K562 (cell line): Measurements from ENCODE around the gene NKAIN4. TPM values are rescaled to one million over a fixed set of nuclear protein-coding genes. Genes with fewer than 3 reads are reported as not detected.
A peak's percentile ranks its signal among the peaks of the same experiment; 100 is the strongest.

Experiments used
- ATAC-seq: fragments of 200-7000 bp; cut with Tn5 transposase; 3 replicates; pipeline ENCODE4 v1.9.1; 2020; ENCODE audit warnings: moderate library complexity
- BruUV-seq: library from RNA; stranded (reverse); fragments of 400-500 nt; replicated peaks from 2 replicates; lab custom pipeline; 2021; lab: Mats Ljungman, UMichigan
- CTCF ChIA-PET: fragments of 300-600 bp; formaldehyde crosslinking; extraction: SDS; loops from one replicate; lab custom pipeline; 2021; ENCODE audit warnings: low intra/inter-chr PET ratio; lab: Yijun Ruan, JAX
- POLR2A ChIA-PET: fragments of 300-600, 350-650 bp; sonication (Branson Sonifier 250); formaldehyde crosslinking; extraction: SDS; loops from one replicate; lab custom pipeline; 2021; ENCODE audit warnings: antibody characterized with exemption, inconsistent platforms; lab: Yijun Ruan, JAX
- DNase-seq, 4 experiments: peaks; one replicate each; pipeline versions ENCODE4 v3.0.0 to v3.0.0-alpha.2; 2011 to 2018; ENCODE audit warnings: low spot score in 3 of 4, mixed read lengths in 3 of 4; ENCODE audit errors: extremely low read depth in 1 of 4
- FAIRE-seq: peaks from 2 replicates; lab custom pipeline; 2011; peaks lifted over from hg19 to GRCh38; lab: Jason Lieb, UNC
- H2AFZ ChIP-seq: 2 replicates; pipeline ENCODE4 v1.6.0; 2011; ENCODE audit warnings: low read depth, low read length, control low read depth, inconsistent platforms
- H3K27ac ChIP-seq: fragments of 200-600 bp; 3 replicates; pipeline ENCODE4 v1.8.0; 2011; ENCODE audit warnings: low read depth, mild to moderate bottlenecking, control low read depth, inconsistent platforms, low read length, moderate library complexity, mixed read lengths; ENCODE audit errors: extremely low read depth
- H3K27me3 ChIP-seq, 2 experiments: fragments of 300-600 bp in 1 of 2; 2 replicates in 1 of 2; 3 replicates in 1 of 2; pipeline versions ENCODE4 v1.6.0 to v1.8.0; 2011; ENCODE audit warnings: inconsistent platforms in 2 of 2, low read length in 2 of 2, mild to moderate bottlenecking in 1 of 2, mixed read lengths in 1 of 2, moderate library complexity in 1 of 2; ENCODE audit not compliant: control insufficient read depth in 2 of 2, insufficient read depth in 2 of 2
- H3K36me3 ChIP-seq: fragments of 300-600 bp; 3 replicates; pipeline ENCODE4 v1.8.0; 2011; ENCODE audit warnings: mild to moderate bottlenecking, low read length, inconsistent platforms; ENCODE audit not compliant: control insufficient read depth, insufficient read depth
- H3K4me1 ChIP-seq, 2 experiments: fragments of 200-600 bp in 1 of 2; replicated peaks in 1 of 2; 2 replicates in 1 of 2; 3 replicates in 1 of 2; pipeline versions ENCODE4 v1.5.1 to v1.8.0; 2011; ENCODE audit warnings: inconsistent platforms in 2 of 2, low read length in 2 of 2, mild to moderate bottlenecking in 1 of 2, mixed read lengths in 1 of 2, moderate library complexity in 1 of 2; ENCODE audit not compliant: control insufficient read depth in 2 of 2, insufficient read depth in 2 of 2
- H3K4me2 ChIP-seq: 2 replicates; pipeline ENCODE4 v1.6.1; 2011; ENCODE audit warnings: low read length, control low read depth, inconsistent platforms, mixed read lengths; ENCODE audit not compliant: insufficient read depth
- H3K4me3 ChIP-seq: fragments of 200-600 bp; sonication (generic), shearing (Covaris generic); 2 replicates; pipeline ENCODE4 v1.5.1; 2016; ENCODE audit warnings: control low read depth, inconsistent platforms
- H3K79me2 ChIP-seq: fragments of 200-600 bp; 3 replicates; pipeline ENCODE4 v1.8.0; 2011; ENCODE audit warnings: low read length, inconsistent platforms; ENCODE audit not compliant: control insufficient read depth, insufficient read depth
- H3K9ac ChIP-seq, 2 experiments: 2 replicates each; pipeline versions ENCODE4 v1.6.0 to v1.6.1; 2011; ENCODE audit warnings: low read depth in 2 of 2, low read length in 2 of 2, control low read depth in 1 of 2, inconsistent platforms in 1 of 2, mild to moderate bottlenecking in 1 of 2, mixed read lengths in 1 of 2; ENCODE audit not compliant: insufficient read depth in 1 of 2
- H3K9me1 ChIP-seq: one replicate; pipeline ENCODE4 v1.6.0; 2011; ENCODE audit warnings: inconsistent platforms, mild to moderate bottlenecking, low read length, moderate library complexity; ENCODE audit not compliant: control insufficient read depth, insufficient read depth
- H3K9me3 ChIP-seq: replicated peaks from 2 replicates; pipeline ENCODE4 v1.5.1; 2011; ENCODE audit warnings: low read depth, low read length, inconsistent platforms; ENCODE audit not compliant: control insufficient read depth, insufficient read depth
- H4K20me1 ChIP-seq: replicated peaks from 2 replicates; pipeline ENCODE4 v1.6.1; 2011; ENCODE audit warnings: low read length, inconsistent platforms, mixed read lengths; ENCODE audit not compliant: control insufficient read depth, insufficient read depth
- CBFA2T2 ChIP-seq: fragments of 450-650 bp; conservative IDR thresholded peaks from 2 replicates; pipeline ENCODE4 v1.6.1; 2017; ENCODE audit warnings: mild to moderate bottlenecking
- GABPB1 ChIP-seq: sonication (generic); formaldehyde crosslinking; IDR thresholded peaks from 2 replicates; pipeline ENCODE4 v1.8.0; 2022; ENCODE audit warnings: mild to moderate bottlenecking, missing genetic modification reagents
- RAD51 ChIP-seq: fragments of 450-650 bp; IDR thresholded peaks from 2 replicates; pipeline ENCODE4 v1.7.1; 2016; ENCODE audit warnings: low read depth, mild to moderate bottlenecking, borderline replicate concordance
- ZFP36 ChIP-seq: fragments of 150-350 bp; IDR thresholded peaks from 2 replicates; pipeline ENCODE4 v1.6.1; 2018; ENCODE audit warnings: low read length, low read depth; ENCODE audit not compliant: partially characterized antibody
- ZNF77 ChIP-seq: fragments of 250-450 bp; sonication (Bioruptor Pico); IDR thresholded peaks from 2 replicates; pipeline ENCODE4 v1.5.0; 2020
- ZZZ3 ChIP-seq: fragments of 450-650 bp; IDR thresholded peaks from 2 replicates; pipeline ENCODE4 v1.6.1; 2016; ENCODE audit warnings: antibody characterized with exemption, mild to moderate bottlenecking, moderate library complexity
- WGBS: fragments of 100-300 bp; shearing (Covaris generic); methylation state at CpG from one replicate; pipeline ENCODE4 v1.1.6; 2016; ENCODE audit warnings: low coverage, mixed read lengths; ENCODE audit not compliant: insufficient coverage; ENCODE audit errors: missing lambda C conversion rate; 5-methylcytosine and 5-hydroxymethylcytosine counted together
- in situ Hi-C: fragments of 300-500 bp; cut with MboI; formaldehyde crosslinking; loops from 4 replicates; pipeline ENCODE4 v1.15.0; 2018; ENCODE audit warnings: inconsistent platforms, mixed read lengths
- intact Hi-C: fragments of 100-400 bp; cut with micrococcal nuclease; formaldehyde crosslinking; loops from 2 replicates; pipeline ENCODE4 v1.14.2; 2022
- polyA plus RNA-seq, 8 experiments: library from polyadenylated mRNA; depleted of rRNA in 4 of 8; stranded (reverse) in 5 of 8; unstranded in 3 of 8; fragments of >200 nt; fragmentation: Nextera tagmentation in 2 of 8; fragmentation: Illumina TruSeq in 1 of 8; extraction: Ambion mirVana in 2 of 8; extraction: Trizol in 1 of 8; gene quantifications; 2 replicates each; pipeline versions ENCODE4 v1.2.1 to v1.2.3, GENCODE V29; 2011 to 2014; ENCODE audit warnings: inconsistent platforms in 1 of 8, missing spikeins in 1 of 8
- total RNA-seq, 7 experiments: library from RNA; depleted of rRNA in 6 of 7; stranded (reverse); fragments of >200 nt in 6 of 7; fragmentation: Illumina TruSeq in 2 of 7; extraction: Trizol in 2 of 7; gene quantifications; 2 replicates each; pipeline versions ENCODE4 v1.2.1 to v1.2.3, GENCODE V29; 2011 to 2021; ENCODE audit warnings: low replicate concordance in 1 of 7
- TF ChIP-seq, protein P1 (sequence below): IDR thresholded peaks from 3 replicates; pipeline ENCODE4 v1.6.1; 2011; ENCODE audit warnings: borderline replicate concordance, mild to moderate bottlenecking; ENCODE audit not compliant: insufficient read length, insufficient read depth
- TF ChIP-seq, protein P2 (sequence below): fragments of 250-450 bp; sonication (Bioruptor Pico); IDR thresholded peaks from 2 replicates; pipeline ENCODE4 v1.5.0; 2022; ENCODE audit warnings: mild to moderate bottlenecking
- TF ChIP-seq, protein P3 (sequence below): sonication (generic); formaldehyde crosslinking; IDR thresholded peaks from 2 replicates; pipeline ENCODE4 v1.9.0; 2022; ENCODE audit warnings: mild to moderate bottlenecking, missing genetic modification reagents

Gene NKAIN4
- total and polyA plus RNA-seq, 9 of the 15 experiments (the other 6 are each of a cell fraction or from before 2014, with no cell fraction given) = not detected

DNA sequence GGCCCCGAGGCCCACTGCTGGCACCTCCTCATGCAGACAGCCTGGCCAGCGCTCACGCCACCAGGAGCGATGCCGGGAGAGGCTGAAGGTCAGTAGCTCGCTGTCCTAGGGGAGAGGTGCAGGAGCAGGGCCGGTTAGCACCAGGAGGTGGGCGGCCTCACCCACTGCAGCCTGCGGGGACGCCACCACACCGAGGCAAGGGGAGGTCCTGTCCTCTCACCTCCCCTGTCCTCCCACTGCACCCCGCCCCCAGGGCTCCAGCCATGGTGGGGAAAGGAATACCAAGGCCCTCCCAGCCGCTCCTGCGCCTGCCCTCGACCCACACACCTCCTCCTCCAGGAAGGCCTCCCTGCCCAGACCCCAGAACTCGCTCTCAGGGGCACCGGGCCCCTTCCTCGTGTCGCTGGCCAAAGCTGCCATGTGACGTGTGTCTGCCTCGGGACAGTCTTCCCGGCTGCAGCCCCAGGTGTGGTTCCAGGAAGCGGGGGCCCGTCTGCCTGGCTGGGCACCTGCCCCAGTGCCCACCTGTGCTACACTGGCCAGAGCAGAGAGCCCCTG lies 6.5 kb downstream of the NKAIN4 start:
- intact Hi-C loops = no loop called here
- 5% methylated on average over 11 of the region's 24 CpGs for WGBS
- H3K4me3 ChIP-seq = no peak overlapping the region
- H3K4me1 ChIP-seq = peaks cover 0 to 44% of the 10 kb centered on the region in 2 experiments; a peak in 1 of 5 replicates
- H3K9me3 ChIP-seq = no peaks in the 10 kb centered on the region
- peaks cover 41 to 86% of the 10 kb centered on the region in 2 experiments; a peak in 4 of 5 replicates for H3K27me3 ChIP-seq
- CTCF ChIA-PET = no interaction called here
- ATAC-seq (no peak), FAIRE-seq (no peak), DNase-seq (no peak)
- H3K9me1 ChIP-seq = no peaks in the 10 kb centered on the region
- POLR2A ChIA-PET = interaction anchor here (0.5 to 1.1 kb wide), 2 partner anchors 9 to 12 kb away, joined by 3 read pairs; partner anchors contain the start of gene BIRC7
- H4K20me1 ChIP-seq = peaks cover 22% of the 10 kb centered on the region
- H3K36me3 ChIP-seq = no peaks in the 10 kb centered on the region
- in situ Hi-C loops = no loop called here
- no peaks in the 10 kb centered on the region for H3K79me2 ChIP-seq
- no peak overlapping the region for H3K9ac ChIP-seq
- H3K27ac ChIP-seq = no peak overlapping the region
- H2AFZ ChIP-seq = no peak overlapping the region
- H3K4me2 ChIP-seq = no peak overlapping the region
- TF ChIP-seq ZZZ3 = no peak
- peak; percentile 68 for TF ChIP-seq ZFP36
- BruUV-seq = no TSS peak

DNA sequence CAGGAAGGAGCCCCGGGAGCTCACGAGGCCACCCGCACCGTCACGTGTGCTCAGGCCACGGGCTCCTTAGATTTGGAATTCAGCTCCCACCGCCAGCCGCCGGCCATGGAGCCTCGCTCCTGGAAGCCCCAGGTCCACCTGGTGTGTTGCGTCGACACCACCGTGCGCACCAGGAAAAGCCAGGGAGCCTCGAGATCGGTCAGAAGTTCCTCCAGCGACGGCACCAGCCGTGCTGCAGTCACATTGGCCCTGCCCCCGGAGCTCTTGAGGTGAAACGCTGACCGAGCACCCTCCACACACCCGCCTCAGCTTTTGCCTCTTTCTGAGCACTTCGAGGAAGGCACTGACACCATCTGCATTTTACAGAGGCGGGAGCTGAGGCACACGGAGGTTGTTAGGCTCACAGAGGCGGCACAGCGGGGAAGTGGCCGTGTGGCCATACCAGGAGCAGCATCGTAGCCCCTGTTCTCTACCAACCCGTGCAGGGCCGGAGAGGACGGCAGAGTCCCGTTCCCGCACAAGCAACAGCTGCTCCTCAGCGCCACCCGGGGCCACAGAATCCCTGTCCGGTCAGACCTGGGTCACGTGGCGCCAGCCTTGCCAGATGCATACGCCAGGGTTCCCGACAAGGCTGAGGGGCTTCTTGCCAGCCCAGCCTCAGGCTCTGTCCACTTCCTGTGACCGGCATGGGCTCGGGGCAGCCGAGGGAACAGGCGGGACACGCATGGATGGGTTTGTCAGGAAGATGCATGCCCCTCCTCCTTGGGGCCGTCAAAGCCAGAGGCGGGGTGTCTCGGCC lies 7.6 kb downstream of the NKAIN4 start:
- Histone ChIP-seq H3K79me2 (no peaks in the 10 kb centered on the region), H3K4me3 (no peak overlapping the region), H3K36me3 (no peaks in the 10 kb centered on the region), H3K27ac (no peak overlapping the region), H3K27me3 (peaks cover 42 to 86% of the 10 kb centered on the region in 2 experiments; a peak in 4 of 5 replicates), H4K20me1 (peaks cover 20% of the 10 kb centered on the region), H3K9me1 (no peaks in the 10 kb centered on the region), H3K4me1 (peaks cover 0 to 39% of the 10 kb centered on the region in 2 experiments; a peak in 1 of 5 replicates), H3K9me3 (no peaks in the 10 kb centered on the region), H2AFZ (no peak overlapping the region), H3K4me2 (no peak overlapping the region), H3K9ac (0 out of 4 replicates have a peak overlapping the region, but pooled peaks of 1 of the 2 experiments have one; percentile 26)
- intact Hi-C loops (no loop called here), in situ Hi-C loops (no loop called here)
- DNase-seq = peak in 1 of 4 experiments; percentile 32
- ChIA-PET CTCF (no interaction called here), POLR2A (interaction anchor here (0.6 to 1.7 kb wide), 4 partner anchors 11 to 476 kb away, joined by 3 to 8 read pairs (median 3); partner anchors contain the start of gene BIRC7)
- ATAC-seq = peak; percentile 48
- WGBS = 6% methylated on average over 43 of the region's 50 CpGs
- FAIRE-seq = no peak
- BruUV-seq = no TSS peak
- TF ChIP-seq RAD51 (peak; percentile 64), ZNF77 (CRISPR knock-in tag) (no peak), CBFA2T2 (peak; percentile 16; the same call in 1 of the 2 replicates), GABPB1 (CRISPR knock-in tag) (no peak)
- TF ChIP-seq, protein P1, sequence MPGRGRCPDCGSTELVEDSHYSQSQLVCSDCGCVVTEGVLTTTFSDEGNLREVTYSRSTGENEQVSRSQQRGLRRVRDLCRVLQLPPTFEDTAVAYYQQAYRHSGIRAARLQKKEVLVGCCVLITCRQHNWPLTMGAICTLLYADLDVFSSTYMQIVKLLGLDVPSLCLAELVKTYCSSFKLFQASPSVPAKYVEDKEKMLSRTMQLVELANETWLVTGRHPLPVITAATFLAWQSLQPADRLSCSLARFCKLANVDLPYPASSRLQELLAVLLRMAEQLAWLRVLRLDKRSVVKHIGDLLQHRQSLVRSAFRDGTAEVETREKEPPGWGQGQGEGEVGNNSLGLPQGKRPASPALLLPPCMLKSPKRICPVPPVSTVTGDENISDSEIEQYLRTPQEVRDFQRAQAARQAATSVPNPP = no peak
- TF ChIP-seq, protein P2, sequence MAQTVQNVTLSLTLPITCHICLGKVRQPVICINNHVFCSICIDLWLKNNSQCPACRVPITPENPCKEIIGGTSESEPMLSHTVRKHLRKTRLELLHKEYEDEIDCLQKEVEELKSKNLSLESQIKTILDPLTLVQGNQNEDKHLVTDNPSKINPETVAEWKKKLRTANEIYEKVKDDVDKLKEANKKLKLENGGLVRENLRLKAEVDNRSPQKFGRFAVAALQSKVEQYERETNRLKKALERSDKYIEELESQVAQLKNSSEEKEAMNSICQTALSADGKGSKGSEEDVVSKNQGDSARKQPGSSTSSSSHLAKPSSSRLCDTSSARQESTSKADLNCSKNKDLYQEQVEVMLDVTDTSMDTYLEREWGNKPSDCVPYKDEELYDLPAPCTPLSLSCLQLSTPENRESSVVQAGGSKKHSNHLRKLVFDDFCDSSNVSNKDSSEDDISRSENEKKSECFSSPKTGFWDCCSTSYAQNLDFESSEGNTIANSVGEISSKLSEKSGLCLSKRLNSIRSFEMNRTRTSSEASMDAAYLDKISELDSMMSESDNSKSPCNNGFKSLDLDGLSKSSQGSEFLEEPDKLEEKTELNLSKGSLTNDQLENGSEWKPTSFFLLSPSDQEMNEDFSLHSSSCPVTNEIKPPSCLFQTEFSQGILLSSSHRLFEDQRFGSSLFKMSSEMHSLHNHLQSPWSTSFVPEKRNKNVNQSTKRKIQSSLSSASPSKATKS (CRISPR knock-in tag) = no peak
- TF ChIP-seq, protein P3, sequence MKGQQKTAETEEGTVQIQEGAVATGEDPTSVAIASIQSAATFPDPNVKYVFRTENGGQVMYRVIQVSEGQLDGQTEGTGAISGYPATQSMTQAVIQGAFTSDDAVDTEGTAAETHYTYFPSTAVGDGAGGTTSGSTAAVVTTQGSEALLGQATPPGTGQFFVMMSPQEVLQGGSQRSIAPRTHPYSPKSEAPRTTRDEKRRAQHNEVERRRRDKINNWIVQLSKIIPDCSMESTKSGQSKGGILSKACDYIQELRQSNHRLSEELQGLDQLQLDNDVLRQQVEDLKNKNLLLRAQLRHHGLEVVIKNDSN (CRISPR knock-in tag) = peak; percentile 86
